GM13976 (cell line): Measurements from ENCODE around the gene SOWAHB.
"Not testable (repeated sequence)": the region's sequence is repeated elsewhere in the genome, so short reads cannot be mapped to it uniquely, and the experiment has no call there.

Source experiments
- DNase-seq: peaks from one replicate; pipeline ENCODE4 v3.0.0; 2012; ENCODE audit warnings: low spot score
- in situ Hi-C: fragments of 300-500 bp; cut with MboI; formaldehyde crosslinking; loops from one replicate; pipeline ENCODE4 v1.12.0; 2022; ENCODE audit warnings: low sequenced_read_pairs, mixed read lengths, inconsistent platforms; ENCODE audit not compliant: unreplicated experiment
- TF ChIP-seq, protein P1 (sequence below): IDR thresholded peaks from 2 replicates; pipeline ENCODE4 v1.5.1; 2012; ENCODE audit warnings: borderline replicate concordance, mild to moderate bottlenecking; ENCODE audit not compliant: insufficient read depth; ENCODE audit errors: extremely low read depth, missing control alignments, control extremely low read depth

The SOWAHB gene

GRCh38 chr4:76883147-76883546, 14.8 kb downstream of the SOWAHB start:
- no peak for DNase-seq
- TF ChIP-seq, protein P1, sequence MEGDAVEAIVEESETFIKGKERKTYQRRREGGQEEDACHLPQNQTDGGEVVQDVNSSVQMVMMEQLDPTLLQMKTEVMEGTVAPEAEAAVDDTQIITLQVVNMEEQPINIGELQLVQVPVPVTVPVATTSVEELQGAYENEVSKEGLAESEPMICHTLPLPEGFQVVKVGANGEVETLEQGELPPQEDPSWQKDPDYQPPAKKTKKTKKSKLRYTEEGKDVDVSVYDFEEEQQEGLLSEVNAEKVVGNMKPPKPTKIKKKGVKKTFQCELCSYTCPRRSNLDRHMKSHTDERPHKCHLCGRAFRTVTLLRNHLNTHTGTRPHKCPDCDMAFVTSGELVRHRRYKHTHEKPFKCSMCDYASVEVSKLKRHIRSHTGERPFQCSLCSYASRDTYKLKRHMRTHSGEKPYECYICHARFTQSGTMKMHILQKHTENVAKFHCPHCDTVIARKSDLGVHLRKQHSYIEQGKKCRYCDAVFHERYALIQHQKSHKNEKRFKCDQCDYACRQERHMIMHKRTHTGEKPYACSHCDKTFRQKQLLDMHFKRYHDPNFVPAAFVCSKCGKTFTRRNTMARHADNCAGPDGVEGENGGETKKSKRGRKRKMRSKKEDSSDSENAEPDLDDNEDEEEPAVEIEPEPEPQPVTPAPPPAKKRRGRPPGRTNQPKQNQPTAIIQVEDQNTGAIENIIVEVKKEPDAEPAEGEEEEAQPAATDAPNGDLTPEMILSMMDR, result no peak
- in situ Hi-C loops, result no loop called here

DNA sequence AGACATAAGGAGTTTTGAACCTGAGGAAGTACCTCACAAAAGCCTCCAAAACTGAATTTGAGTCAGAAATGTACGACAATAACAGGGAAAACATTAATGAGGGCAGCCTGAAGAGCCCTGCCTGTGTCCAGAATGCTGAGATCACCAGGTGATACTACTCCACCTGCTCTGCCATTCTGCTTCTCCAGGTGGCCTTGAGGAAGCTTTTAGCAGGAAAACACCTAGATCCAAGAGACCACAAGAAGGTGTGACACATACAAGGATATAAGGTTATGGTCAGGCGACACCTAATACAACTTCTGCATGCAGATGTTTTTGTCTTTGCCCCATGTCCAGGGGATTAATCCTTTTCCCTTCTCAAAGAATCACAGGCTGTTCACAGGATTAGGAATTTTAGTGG, 15.3 kb downstream of the SOWAHB start:
- in situ Hi-C loops, result no loop called here
- DNase-seq, result no peak
- TF ChIP-seq, protein P1, result no peak

DNA sequence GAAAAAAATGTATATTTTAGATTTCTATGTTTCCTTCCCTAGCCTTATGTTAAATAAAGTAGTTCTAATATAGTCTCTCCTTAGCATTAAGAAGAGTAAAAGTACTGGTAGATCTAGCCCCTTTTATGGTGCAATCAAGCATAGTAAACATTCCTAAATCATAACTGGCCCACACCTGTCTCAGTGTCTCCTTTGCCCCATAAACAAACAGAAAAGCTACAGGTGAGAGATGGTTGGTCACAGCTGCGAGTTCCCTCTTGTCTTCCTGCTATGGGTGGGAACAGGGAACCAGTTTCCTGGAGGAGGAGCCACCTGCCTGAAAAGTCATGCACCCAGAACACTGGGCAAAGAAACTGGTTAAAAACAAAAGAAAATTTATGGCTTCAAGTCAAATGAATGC, 16.6 kb downstream of the SOWAHB start:
- in situ Hi-C loops, result no loop called here
- TF ChIP-seq, protein P1, result no peak
- no peak for DNase-seq

DNA sequence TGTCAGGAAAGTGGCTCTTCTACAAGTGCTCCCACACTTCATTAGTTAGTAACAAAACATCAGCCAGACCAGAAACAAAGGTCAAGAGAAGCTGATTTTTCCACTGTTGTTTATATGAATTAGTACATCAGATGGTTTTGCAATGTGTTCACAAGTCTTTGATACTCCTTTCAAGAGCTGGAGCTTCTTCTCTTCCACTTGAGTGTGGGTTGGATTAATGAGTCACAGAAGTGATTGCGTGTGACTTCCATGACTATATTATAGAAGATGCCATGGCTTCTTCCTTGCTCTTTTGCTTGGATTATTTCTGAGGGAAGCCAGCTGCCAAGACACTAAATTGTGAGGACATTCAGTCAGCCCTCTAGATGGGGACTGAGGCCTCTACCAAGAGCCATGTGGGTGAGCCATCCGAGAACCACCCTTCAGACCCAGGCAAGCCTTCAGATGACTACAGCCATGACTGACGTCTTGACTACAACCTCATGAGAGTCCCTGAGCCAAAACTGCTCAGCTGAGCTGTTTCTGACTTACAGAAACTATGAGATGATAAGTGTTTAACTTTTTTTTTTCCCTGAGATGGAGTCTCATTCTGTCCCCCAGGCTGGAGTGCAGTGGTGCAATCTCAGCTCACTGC, 18.1 kb downstream of the SOWAHB start:
- in situ Hi-C loops, result no loop called here
- DNase-seq, result no peak
- TF ChIP-seq, protein P1, result no peak

- DNase-seq, in situ Hi-C loops: not testable (repeated sequence)
These were observed 19.2 kb downstream of the SOWAHB start for GRCh38 chr4:76878641-76879165.

DNA sequence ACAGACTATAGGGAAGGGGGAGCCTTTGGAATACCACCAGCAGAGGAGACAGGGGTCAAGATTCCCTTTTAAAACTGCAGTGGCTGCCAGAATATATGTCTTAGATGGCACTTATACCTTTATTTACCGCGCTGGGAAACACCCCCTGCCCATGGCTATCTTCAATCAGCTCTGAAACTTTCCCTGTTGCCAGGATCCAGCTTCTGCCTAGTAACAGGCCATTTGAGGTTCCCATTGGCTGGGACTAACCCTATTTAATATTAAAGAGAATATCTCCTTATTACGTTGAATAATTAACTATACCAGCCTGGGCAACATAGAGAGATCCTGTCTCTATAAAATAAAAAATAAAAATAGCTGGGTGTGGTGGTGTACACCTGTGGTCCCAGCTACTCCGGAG, 23.8 kb downstream of the SOWAHB start:
- TF ChIP-seq, protein P1, result no peak
- in situ Hi-C loops, result no loop called here
- DNase-seq, result no peak

DNA sequence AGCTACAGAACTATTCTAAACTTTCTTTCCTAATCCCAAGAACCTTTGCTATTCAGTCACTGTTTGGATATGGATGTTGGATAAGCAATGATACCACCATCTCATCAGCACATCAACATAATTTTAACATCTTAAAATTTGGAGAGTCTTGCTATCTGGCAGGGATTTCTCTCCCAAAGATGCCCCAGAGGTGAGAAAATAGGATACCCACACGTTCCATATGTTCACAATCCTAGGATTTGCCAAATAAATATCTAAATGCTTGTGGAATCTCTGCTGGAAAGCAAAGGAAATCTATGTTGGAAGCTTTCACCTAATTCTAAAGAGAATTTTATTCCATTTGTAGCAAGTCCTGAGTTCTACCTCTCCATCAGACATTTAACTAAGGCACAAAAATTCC, 24.4 kb downstream of the SOWAHB start:
- in situ Hi-C loops, result no loop called here
- TF ChIP-seq, protein P1, result no peak
- no peak for DNase-seq
